NCI-H1092 treated with DMSO at 0.1 percent for 48 hours (cell line): ENCODE results near the gene IFNA8.
"Not testable (repeated sequence)": the region's sequence is repeated elsewhere in the genome, so short reads cannot be mapped to it uniquely, and the experiment has no call there.

Experiments used
- DNase-seq: peaks from one replicate; lab custom pipeline; 2025; lab: John Stamatoyannopoulos, UW

Gene IFNA8

GRCh38 chr9:21408817-21409216 is at the start of gene IFNA8:
Gene IFNA8, plus strand, starts transcription at chr9:21409117. Its CDS starts 60 bp downstream, at chr9:21409177.
- DNase-seq = no peak

GRCh38 chr9:21362287-21362686 is 46.6 kb upstream of the IFNA8 start:
- no peak for DNase-seq

GRCh38 chr9:21367169-21367568 is 41.7 kb upstream of the IFNA8 start:
- not testable (repeated sequence) for DNase-seq

GRCh38 chr9:21367957-21368356 is 41.0 kb upstream of the IFNA8 start, which contains the start of gene IFNA13:
Gene IFNA13, minus strand, starts transcription at chr9:21368057. Its CDS starts 47 bp downstream, at chr9:21368010.
- no peak for DNase-seq

GRCh38 chr9:21371467-21371866 is 37.5 kb upstream of the IFNA8 start:
- not testable (repeated sequence) for DNase-seq

- no peak for DNase-seq
Measured at GRCh38 chr9:21381448-21382339, 27.2 kb upstream of the IFNA8 start.

GRCh38 chr9:21383627-21384026 is 25.3 kb upstream of the IFNA8 start:
- DNase-seq = no peak

GRCh38 chr9:21385131-21385670 is 23.7 kb upstream of the IFNA8 start, which contains the start of gene IFNA2:
Gene IFNA2, minus strand, starts transcription at chr9:21385398. Its CDS starts 69 bp downstream, at chr9:21385329.
- DNase-seq = no peak

- peak; percentile 19 for DNase-seq
Measured at GRCh38 chr9:21392270-21392669, 16.6 kb upstream of the IFNA8 start.

- peak; percentile 47 for DNase-seq
Measured at GRCh38 chr9:21395778-21396717, 12.9 kb upstream of the IFNA8 start.

- no peak for DNase-seq
Measured at GRCh38 chr9:21398955-21399489, 9.9 kb upstream of the IFNA8 start.

GRCh38 chr9:21399956-21400355 is 9.0 kb upstream of the IFNA8 start:
- DNase-seq = no peak

GRCh38 chr9:21402386-21403251 is 6.3 kb upstream of the IFNA8 start:
- DNase-seq = no peak

GRCh38 chr9:21404146-21404545 is 4.8 kb upstream of the IFNA8 start:
- no peak for DNase-seq

GRCh38 chr9:21412107-21412506 is 3.2 kb downstream of the IFNA8 start:
- no peak for DNase-seq

- no peak for DNase-seq
Measured at GRCh38 chr9:21413151-21413550, 4.2 kb downstream of the IFNA8 start.

GRCh38 chr9:21413624-21414023 is 4.7 kb downstream of the IFNA8 start:
- DNase-seq = no peak

- DNase-seq = no peak
Measured at GRCh38 chr9:21414220-21414940, 5.5 kb downstream of the IFNA8 start.

GRCh38 chr9:21415493-21416267 is 6.8 kb downstream of the IFNA8 start:
- no peak for DNase-seq
